Measurements from ENCODE around the gene FOXP1.

DNA sequence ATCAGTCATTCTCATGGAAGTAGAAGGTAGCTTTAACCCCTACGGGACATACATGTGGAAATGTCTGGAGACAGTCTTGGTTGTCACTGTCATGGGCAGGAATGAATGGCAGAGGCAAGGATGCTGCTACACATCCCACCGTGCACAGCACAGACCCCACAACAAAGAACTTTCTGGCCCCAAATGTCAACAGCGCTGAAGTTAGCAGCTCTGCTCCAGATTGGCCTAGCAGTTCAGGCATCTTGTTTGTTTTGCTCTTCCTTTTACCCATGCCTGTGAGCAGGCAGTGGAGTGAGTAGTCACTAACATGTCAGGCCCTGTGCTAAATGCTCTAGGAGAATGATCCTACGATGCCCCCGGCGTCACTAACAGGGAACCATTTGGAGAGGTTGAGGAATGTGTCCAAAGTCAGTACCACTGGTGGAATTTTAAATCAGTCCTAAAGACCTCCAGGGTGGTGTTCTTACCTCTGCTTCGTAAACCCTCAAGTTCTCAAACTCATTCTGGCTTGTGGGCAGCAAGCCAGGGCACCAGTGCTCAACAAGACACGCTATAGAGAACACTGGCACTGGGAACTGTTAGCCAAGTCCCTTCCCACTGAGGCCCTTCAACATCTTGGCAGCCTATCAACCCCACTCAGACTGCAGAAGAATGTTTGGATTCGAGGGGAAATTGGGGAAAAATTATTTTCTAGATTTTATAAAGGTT, 142.2 kb downstream of the FOXP1 start:
- TF ChIP-seq, protein P1, sequence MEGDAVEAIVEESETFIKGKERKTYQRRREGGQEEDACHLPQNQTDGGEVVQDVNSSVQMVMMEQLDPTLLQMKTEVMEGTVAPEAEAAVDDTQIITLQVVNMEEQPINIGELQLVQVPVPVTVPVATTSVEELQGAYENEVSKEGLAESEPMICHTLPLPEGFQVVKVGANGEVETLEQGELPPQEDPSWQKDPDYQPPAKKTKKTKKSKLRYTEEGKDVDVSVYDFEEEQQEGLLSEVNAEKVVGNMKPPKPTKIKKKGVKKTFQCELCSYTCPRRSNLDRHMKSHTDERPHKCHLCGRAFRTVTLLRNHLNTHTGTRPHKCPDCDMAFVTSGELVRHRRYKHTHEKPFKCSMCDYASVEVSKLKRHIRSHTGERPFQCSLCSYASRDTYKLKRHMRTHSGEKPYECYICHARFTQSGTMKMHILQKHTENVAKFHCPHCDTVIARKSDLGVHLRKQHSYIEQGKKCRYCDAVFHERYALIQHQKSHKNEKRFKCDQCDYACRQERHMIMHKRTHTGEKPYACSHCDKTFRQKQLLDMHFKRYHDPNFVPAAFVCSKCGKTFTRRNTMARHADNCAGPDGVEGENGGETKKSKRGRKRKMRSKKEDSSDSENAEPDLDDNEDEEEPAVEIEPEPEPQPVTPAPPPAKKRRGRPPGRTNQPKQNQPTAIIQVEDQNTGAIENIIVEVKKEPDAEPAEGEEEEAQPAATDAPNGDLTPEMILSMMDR (IDR thresholded peaks at IDR 0.05) = no peak
- TF ChIP-seq POLR2A (IDR thresholded peaks at IDR 0.05) (no peak), POLR2AphosphoS5 (IDR thresholded peaks at IDR 0.05) (no peak)

Measured in breast epithelium (tissue), 3 donors.